Measurements from ENCODE around the gene GNB4.

DNA sequence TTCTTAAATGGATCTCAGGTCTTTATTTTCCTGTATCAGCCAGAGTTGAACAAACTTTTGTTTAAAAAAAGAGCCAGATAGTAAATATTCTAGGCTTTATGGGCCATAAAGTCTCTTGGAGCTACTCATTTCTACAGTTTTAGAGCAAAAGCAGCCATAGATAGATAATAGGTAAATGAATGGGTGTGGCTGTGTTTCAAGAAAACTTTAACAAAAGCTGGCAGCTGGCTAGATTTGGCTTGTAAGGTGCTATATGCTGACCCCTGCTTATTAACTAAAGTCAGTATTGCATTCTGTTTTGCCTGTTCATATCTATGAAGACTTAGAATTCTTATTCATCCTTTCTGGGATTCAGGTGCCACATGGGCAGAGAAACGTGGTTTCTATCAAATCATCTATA, 74.8 kb downstream of the GNB4 start:
- TF ChIP-seq, protein P1, sequence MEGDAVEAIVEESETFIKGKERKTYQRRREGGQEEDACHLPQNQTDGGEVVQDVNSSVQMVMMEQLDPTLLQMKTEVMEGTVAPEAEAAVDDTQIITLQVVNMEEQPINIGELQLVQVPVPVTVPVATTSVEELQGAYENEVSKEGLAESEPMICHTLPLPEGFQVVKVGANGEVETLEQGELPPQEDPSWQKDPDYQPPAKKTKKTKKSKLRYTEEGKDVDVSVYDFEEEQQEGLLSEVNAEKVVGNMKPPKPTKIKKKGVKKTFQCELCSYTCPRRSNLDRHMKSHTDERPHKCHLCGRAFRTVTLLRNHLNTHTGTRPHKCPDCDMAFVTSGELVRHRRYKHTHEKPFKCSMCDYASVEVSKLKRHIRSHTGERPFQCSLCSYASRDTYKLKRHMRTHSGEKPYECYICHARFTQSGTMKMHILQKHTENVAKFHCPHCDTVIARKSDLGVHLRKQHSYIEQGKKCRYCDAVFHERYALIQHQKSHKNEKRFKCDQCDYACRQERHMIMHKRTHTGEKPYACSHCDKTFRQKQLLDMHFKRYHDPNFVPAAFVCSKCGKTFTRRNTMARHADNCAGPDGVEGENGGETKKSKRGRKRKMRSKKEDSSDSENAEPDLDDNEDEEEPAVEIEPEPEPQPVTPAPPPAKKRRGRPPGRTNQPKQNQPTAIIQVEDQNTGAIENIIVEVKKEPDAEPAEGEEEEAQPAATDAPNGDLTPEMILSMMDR (IDR thresholded peaks at IDR 0.05): no peak
- no peak for TF ChIP-seq POLR2A (IDR thresholded peaks at IDR 0.05)
